Fibroblast of the aortic adventitia (primary cell): ENCODE data around the gene SMOC2. TPM values are rescaled to one million over a fixed set of nuclear protein-coding genes. Genes with fewer than 3 reads are reported as not detected.

Source experiments
- DNase-seq: peaks from one replicate; pipeline ENCODE4 v3.0.0-alpha.2; 2010; ENCODE audit warnings: low read depth
- H3K4me3 ChIP-seq: 2 replicates; pipeline ENCODE4 v1.5.1; 2011; ENCODE audit warnings: low read depth, mild to moderate bottlenecking, control low read depth, low read length, moderate library complexity
- CTCF ChIP-seq: IDR thresholded peaks from 2 replicates; pipeline ENCODE4 v1.5.1; 2011; ENCODE audit warnings: mild to moderate bottlenecking, low read length, control low read depth, inconsistent platforms; ENCODE audit not compliant: insufficient read depth
- total RNA-seq: library from RNA; depleted of rRNA; stranded (reverse); fragments of >200 nt; gene quantifications from 2 replicates; pipeline ENCODE4 v1.2.3, GENCODE V29; 2012; ENCODE audit warnings: low replicate concordance

Gene SMOC2
- total RNA-seq, 1 donor: 0.09 TPM

- TF ChIP-seq CTCF: no peak
- H3K4me3 ChIP-seq: no peak overlapping the region
- DNase-seq: no peak
Measured at GRCh38 chr6:168636147-168637004, 195.4 kb downstream of the SMOC2 start.

GRCh38 chr6:168637834-168638233 is 196.8 kb downstream of the SMOC2 start:
- no peak for DNase-seq
- no peak overlapping the region for H3K4me3 ChIP-seq
- no peak for TF ChIP-seq CTCF

- peak; percentile 6 for DNase-seq
- H3K4me3 ChIP-seq: no peak overlapping the region
- no peak for TF ChIP-seq CTCF
Measured at GRCh38 chr6:168638468-168639271, 197.7 kb downstream of the SMOC2 start.

- TF ChIP-seq CTCF: no peak
- DNase-seq: no peak
- H3K4me3 ChIP-seq: no peak overlapping the region
Measured at GRCh38 chr6:168640181-168640580, 199.2 kb downstream of the SMOC2 start.

- TF ChIP-seq CTCF: no peak
- H3K4me3 ChIP-seq: no peak overlapping the region
- peak; percentile 51 for DNase-seq
Measured at GRCh38 chr6:168640768-168641167, 199.8 kb downstream of the SMOC2 start.

GRCh38 chr6:168641446-168641845 is 200.5 kb downstream of the SMOC2 start:
- peak; percentile 27 for DNase-seq
- no peak overlapping the region for H3K4me3 ChIP-seq
- no peak for TF ChIP-seq CTCF
